Measurements from ENCODE around the gene HAGHL.

- TF ChIP-seq, protein P1, sequence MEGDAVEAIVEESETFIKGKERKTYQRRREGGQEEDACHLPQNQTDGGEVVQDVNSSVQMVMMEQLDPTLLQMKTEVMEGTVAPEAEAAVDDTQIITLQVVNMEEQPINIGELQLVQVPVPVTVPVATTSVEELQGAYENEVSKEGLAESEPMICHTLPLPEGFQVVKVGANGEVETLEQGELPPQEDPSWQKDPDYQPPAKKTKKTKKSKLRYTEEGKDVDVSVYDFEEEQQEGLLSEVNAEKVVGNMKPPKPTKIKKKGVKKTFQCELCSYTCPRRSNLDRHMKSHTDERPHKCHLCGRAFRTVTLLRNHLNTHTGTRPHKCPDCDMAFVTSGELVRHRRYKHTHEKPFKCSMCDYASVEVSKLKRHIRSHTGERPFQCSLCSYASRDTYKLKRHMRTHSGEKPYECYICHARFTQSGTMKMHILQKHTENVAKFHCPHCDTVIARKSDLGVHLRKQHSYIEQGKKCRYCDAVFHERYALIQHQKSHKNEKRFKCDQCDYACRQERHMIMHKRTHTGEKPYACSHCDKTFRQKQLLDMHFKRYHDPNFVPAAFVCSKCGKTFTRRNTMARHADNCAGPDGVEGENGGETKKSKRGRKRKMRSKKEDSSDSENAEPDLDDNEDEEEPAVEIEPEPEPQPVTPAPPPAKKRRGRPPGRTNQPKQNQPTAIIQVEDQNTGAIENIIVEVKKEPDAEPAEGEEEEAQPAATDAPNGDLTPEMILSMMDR (conservative IDR thresholded peaks at IDR 0.05; ENCODE audit: low read depth in 2 of 2): no peak
- no peak for TF ChIP-seq ZNF114 (CRISPR knock-in tag; IDR thresholded peaks at IDR 0.05)
- no peak for TF ChIP-seq POLR2AphosphoS5 (IDR thresholded peaks at IDR 0.05; ENCODE audit: low read depth)
- TF ChIP-seq JUNB (IDR thresholded peaks at IDR 0.05; ENCODE audit: unreplicated experiment): no peak
- no peak for TF ChIP-seq EZH2 (IDR thresholded peaks at IDR 0.05; ENCODE audit: low read depth, unreplicated experiment)
- no peak for TF ChIP-seq EZH2phosphoT487 (IDR thresholded peaks at IDR 0.05; ENCODE audit: unreplicated experiment)
- no peak for TF ChIP-seq CREB1 (CRISPR knock-in tag; IDR thresholded peaks at IDR 0.05; ENCODE audit: low read depth)
- no peak for TF ChIP-seq REST (IDR thresholded peaks at IDR 0.05; ENCODE audit: unreplicated experiment)
- TF ChIP-seq, protein P2, sequence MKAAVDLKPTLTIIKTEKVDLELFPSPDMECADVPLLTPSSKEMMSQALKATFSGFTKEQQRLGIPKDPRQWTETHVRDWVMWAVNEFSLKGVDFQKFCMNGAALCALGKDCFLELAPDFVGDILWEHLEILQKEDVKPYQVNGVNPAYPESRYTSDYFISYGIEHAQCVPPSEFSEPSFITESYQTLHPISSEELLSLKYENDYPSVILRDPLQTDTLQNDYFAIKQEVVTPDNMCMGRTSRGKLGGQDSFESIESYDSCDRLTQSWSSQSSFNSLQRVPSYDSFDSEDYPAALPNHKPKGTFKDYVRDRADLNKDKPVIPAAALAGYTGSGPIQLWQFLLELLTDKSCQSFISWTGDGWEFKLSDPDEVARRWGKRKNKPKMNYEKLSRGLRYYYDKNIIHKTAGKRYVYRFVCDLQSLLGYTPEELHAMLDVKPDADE (IDR thresholded peaks at IDR 0.05): no peak
Observed at GRCh38 chr16:765488-765865, 38.6 kb downstream of the HAGHL start.
